Thyroid gland (tissue), 4 donors: Measurements from ENCODE around the gene JMJD6. TPM values are rescaled to one million over a fixed set of nuclear protein-coding genes. Genes with fewer than 3 reads are reported as not detected.

Source experiments
- DNase-seq, 2 donors: peaks; one replicate each; pipeline ENCODE4 v3.0.0-alpha.2; 2019
- H3K27ac ChIP-seq, 3 donors: fragments of 200-600 bp; sonication (generic); 1 replicate in 2 of 3; 2 replicates in 1 of 3; pipeline ENCODE4 v1.5.1; 2016 to 2019; ENCODE audit warnings: mild to moderate bottlenecking in 1 of 3, moderate library complexity in 1 of 3
- H3K27me3 ChIP-seq: fragments of 200-600 bp; sonication (generic); one replicate; pipeline ENCODE4 v1.5.1; 2019
- H3K36me3 ChIP-seq, 2 donors: fragments of 200-600 bp; sonication (generic); one replicate each; pipeline ENCODE4 v1.5.1; 2016 to 2019
- H3K4me1 ChIP-seq, 2 donors: fragments of 200-600 bp; sonication (generic); one replicate each; pipeline ENCODE4 v1.5.1; 2017 to 2019
- H3K4me3 ChIP-seq, 3 donors: fragments of 200-600 bp; sonication (generic); replicated peaks in 1 of 3; 1 replicate in 2 of 3; 2 replicates in 1 of 3; pipeline ENCODE4 v1.5.1; 2016; ENCODE audit warnings: mild to moderate bottlenecking in 1 of 3
- H3K9me3 ChIP-seq: fragments of 200-600 bp; sonication (generic); one replicate; pipeline ENCODE4 v1.5.1; 2017
- POLR2A ChIP-seq, 2 donors: fragments of 450-650 bp; IDR thresholded peaks; one replicate each; pipeline ENCODE4 v1.6.1; 2017; ENCODE audit warnings: antibody characterized with exemption in 2 of 2, mild to moderate bottlenecking in 2 of 2, moderate library complexity in 1 of 2
- WGBS, 2 donors: methylation state at CpG; one replicate each; pipeline ENCODE4 v1.1.5; 2017; 5-methylcytosine and 5-hydroxymethylcytosine counted together
- intact Hi-C: fragments of 100-400 bp; cut with DNase I; formaldehyde crosslinking; loops from one replicate; pipeline ENCODE4 v1.15.1; 2023
- total RNA-seq, 4 donors: library from RNA; depleted of rRNA; stranded (reverse); fragments of >200 nt; gene quantifications; one replicate each; pipeline ENCODE4 v1.2.3, GENCODE V29; 2016
- TF ChIP-seq, protein P1 (sequence below), 6 experiments: fragments of 200-600 bp in 3 of 6; fragments of 450-650 bp in 3 of 6; sonication (generic) in 3 of 6; IDR thresholded peaks; one replicate each; pipeline ENCODE4 v1.5.1; 2016 to 2019; ENCODE audit warnings: antibody characterized with exemption in 6 of 6, mild to moderate bottlenecking in 2 of 6, inconsistent platforms in 1 of 6, moderate library complexity in 1 of 6

JMJD6 gene
- total RNA-seq, 4 donors from 2014 or later: 12.2 to 24.2 (median 20.7) TPM

DNA sequence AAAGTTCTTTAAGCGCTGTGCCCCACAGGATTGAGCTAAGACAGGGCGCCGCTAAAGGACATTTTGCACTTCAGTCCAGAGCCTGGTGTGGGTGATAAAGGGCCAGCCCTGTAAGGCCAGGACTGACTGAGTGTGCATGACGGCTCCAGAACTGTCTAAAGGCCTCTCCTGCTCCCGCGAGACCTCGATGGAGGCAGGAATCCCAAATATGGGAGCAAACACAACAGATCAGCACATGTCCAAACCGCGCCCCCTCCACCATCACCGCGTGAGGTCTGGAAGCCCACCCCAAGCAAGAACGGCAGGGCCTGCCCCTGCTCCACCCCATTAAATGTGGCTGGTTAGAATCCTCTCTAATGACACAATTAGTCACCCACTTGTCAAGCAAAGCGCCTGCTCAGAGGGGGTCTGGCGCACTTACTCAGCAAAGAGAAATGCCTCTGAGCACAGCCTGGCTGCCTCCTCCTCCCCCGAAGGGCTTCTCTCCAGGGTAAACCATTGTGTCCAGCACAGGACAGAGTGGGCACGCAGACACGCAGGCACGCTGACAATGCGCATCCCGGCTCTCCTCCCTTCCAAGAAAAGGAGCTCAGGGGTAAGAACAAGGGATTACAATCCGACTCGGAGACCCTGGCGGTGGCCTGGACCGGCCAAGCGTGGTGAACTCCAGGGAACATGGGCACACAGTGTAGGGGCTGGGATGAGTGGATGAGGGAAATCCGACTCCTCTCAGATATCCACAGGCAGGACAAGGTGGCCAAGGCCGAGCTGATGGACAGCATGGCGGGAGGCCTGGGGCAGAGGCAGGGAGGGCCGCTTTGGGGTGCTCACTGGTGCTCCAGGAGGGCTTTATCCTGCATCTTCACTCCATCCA is 17.1 kb downstream of the JMJD6 start:
- Histone ChIP-seq H3K36me3 (no peaks in the 10 kb centered on the region), H3K4me3 (peak overlapping the region in 2 of 3 donors; percentile 45 to 47), H3K4me1 (peaks cover 30 to 41% of the 10 kb centered on the region in 2 donors), H3K27ac (peak overlapping the region; percentile 97 to 98 (median 98)), H3K9me3 (no peaks in the 10 kb centered on the region), H3K27me3 (no peaks in the 10 kb centered on the region)
- intact Hi-C loops: no loop called here
- WGBS, 2 donors: 33 to 39% methylated on average over 12 to 27 of the region's 29 CpGs
- peak; percentile 38 to 86 for TF ChIP-seq POLR2A (IDR thresholded peaks at IDR 0.05)
- TF ChIP-seq, protein P1, sequence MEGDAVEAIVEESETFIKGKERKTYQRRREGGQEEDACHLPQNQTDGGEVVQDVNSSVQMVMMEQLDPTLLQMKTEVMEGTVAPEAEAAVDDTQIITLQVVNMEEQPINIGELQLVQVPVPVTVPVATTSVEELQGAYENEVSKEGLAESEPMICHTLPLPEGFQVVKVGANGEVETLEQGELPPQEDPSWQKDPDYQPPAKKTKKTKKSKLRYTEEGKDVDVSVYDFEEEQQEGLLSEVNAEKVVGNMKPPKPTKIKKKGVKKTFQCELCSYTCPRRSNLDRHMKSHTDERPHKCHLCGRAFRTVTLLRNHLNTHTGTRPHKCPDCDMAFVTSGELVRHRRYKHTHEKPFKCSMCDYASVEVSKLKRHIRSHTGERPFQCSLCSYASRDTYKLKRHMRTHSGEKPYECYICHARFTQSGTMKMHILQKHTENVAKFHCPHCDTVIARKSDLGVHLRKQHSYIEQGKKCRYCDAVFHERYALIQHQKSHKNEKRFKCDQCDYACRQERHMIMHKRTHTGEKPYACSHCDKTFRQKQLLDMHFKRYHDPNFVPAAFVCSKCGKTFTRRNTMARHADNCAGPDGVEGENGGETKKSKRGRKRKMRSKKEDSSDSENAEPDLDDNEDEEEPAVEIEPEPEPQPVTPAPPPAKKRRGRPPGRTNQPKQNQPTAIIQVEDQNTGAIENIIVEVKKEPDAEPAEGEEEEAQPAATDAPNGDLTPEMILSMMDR (IDR thresholded peaks at IDR 0.05): no peak
- DNase-seq: peak; percentile 86 to 91

DNA sequence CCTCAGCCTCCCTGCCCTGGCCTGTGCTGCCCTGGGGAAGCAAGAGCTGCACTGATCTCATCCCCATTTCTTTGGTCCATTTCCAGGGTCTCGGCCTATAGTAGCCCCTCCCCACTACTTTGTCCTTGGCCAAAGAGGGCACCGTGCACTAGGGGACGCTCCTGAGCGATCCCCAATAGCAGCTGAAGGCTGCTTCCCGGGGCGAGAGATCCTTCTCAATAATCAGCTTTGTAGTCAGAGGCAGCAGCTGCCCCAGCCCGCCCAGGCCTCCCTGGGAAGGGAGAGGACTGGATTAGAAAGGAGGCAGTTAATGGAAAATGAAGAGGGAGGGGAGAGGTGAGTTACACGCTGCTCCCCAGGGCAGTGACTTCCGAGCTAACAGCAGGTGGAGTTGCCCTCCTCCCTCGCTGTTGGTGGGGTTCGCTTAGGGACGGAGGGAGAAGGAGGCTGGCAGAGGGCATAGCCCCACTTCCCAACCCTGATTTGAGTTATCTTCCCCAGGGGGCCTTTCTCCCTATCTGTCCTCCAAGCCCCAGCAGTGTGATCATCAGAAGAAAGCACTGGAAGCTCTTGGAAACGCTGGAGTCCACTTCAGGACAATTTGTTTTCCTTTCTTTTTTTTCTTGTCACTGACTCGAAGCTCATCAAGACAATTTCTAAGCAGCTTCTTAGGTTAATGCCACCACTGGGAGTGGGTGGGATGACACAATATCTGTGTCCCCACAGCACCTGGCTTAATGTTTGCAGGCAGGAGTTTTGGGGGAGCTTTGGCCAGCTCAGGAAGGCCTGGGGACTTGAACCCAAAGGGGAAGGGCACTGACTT is 18.2 kb downstream of the JMJD6 start:
- peak in 1 of 2 donors; percentile 35 for DNase-seq
- no peak for TF ChIP-seq POLR2A (IDR thresholded peaks at IDR 0.05)
- TF ChIP-seq, protein P1 (IDR thresholded peaks at IDR 0.05): peak in 2 of 6 experiments; percentile 17 to 36

DNA sequence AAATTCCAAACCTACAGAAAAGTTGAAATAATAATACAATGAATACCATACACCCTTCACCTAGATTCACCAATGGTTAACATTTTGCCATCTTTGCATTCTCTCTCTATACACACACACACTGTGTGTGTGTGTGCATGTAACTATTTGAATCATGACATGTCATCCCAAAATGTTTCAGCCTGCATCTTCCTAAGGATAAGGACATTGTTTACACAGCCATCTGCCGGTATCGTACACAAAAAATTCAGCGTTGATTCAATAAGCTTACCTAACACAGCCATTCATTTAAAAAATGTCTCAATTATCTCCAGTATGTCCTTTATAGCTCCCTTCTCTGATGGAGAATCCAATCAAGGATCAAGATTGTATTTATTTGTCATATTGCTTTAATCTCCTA is 19.6 kb downstream of the JMJD6 start:
- H3K4me3 ChIP-seq: no peak overlapping the region
- no peaks in the 10 kb centered on the region for H3K27me3 ChIP-seq
- TF ChIP-seq, protein P1 (IDR thresholded peaks at IDR 0.05): no peak
- TF ChIP-seq POLR2A (IDR thresholded peaks at IDR 0.05): no peak
- H3K36me3 ChIP-seq: no peaks in the 10 kb centered on the region
- H3K9me3 ChIP-seq: no peaks in the 10 kb centered on the region
- H3K27ac ChIP-seq: no peak overlapping the region
- peaks cover 46 to 49% of the 10 kb centered on the region in 2 donors for H3K4me1 ChIP-seq
- DNase-seq: no peak
- intact Hi-C loops: no loop called here
- WGBS, 2 donors: 97 to 100% methylated on average over 3 of the region's 3 CpGs

More for the DNA sequence above, 18.2 kb downstream of the JMJD6 start:
- H3K36me3 ChIP-seq: no peaks in the 10 kb centered on the region
- peak overlapping the region in 1 of 3 donors; percentile 2 for H3K4me3 ChIP-seq
- no peaks in the 10 kb centered on the region for H3K9me3 ChIP-seq
- H3K4me1 ChIP-seq: peaks cover 32 to 43% of the 10 kb centered on the region in 2 donors
- no peaks in the 10 kb centered on the region for H3K27me3 ChIP-seq
- intact Hi-C loops: no loop called here
- WGBS, 2 donors: 42 to 52% methylated on average over 14 of the region's 14 CpGs
- H3K27ac ChIP-seq: peak overlapping the region; percentile 97 to 98 (median 98)

DNA sequence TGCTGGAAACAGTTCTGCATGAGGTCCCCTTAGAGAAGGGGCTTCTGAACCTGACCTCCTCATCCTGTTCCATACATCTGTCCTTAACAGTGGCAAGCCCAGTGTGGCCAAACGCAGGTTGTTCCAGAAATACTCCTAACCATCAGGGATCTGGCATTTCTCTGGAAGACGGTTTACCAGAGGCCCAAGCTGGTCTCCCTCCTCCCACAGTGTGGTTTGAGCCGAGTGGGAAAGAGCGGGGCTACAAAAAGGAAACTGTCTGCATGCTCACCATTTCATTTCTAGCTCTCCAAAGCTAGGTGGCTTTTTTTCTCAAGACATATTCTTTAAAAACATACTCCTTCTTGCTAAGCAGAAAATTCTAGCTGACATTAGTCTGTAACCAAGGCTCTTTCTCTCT is 21.6 kb downstream of the JMJD6 start:
- DNase-seq: no peak
- H3K27me3 ChIP-seq: no peaks in the 10 kb centered on the region
- WGBS, 2 donors: 67 to 76% methylated on average over 4 of the region's 4 CpGs
- no peaks in the 10 kb centered on the region for H3K9me3 ChIP-seq
- H3K4me3 ChIP-seq: no peak overlapping the region
- no peak for TF ChIP-seq POLR2A (IDR thresholded peaks at IDR 0.05)
- TF ChIP-seq, protein P1 (IDR thresholded peaks at IDR 0.05): no peak
- intact Hi-C loops: no loop called here
- H3K27ac ChIP-seq: no peak overlapping the region
- no peaks in the 10 kb centered on the region for H3K36me3 ChIP-seq
- peaks cover 55 to 60% of the 10 kb centered on the region in 2 donors for H3K4me1 ChIP-seq
